ENCODE results near the gene DOCK4. TPM values are rescaled to one million over a fixed set of nuclear protein-coding genes. Genes with fewer than 3 reads are reported as not detected.

Gene DOCK4
- total RNA-seq, 1 donor from 2014 or later = 43.5 TPM

DNA sequence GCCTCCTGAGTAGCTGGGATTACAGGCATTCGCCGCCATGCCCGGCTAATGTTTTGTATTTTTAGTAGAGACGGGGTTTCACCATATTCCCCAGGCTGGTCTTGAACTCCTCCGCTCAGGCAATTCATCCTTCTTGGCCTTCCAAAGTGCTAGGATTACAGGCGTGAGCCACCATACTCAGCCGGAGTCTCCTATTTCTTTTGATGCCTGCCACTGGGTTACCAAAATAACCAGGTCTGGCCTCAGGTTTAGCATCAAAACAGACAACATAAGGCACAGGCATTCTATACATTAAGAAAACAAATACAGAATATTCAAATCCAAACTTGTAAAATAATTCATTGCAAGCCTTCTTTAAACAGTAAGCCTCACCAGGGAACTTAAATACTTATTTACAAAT lies 354.1 kb downstream of the DOCK4 start:
- Histone ChIP-seq H3K27ac (no peak overlapping the region), H3K36me3 (no peaks in the 10 kb centered on the region), H3K4me1 (no peaks in the 10 kb centered on the region), H3K9me3 (no peaks in the 10 kb centered on the region), H3K4me3 (no peak overlapping the region), H3K27me3 (no peaks in the 10 kb centered on the region)
- DNase-seq (ENCODE audit: low spot score in 2 of 2) = no peak
- TF ChIP-seq, protein P1, sequence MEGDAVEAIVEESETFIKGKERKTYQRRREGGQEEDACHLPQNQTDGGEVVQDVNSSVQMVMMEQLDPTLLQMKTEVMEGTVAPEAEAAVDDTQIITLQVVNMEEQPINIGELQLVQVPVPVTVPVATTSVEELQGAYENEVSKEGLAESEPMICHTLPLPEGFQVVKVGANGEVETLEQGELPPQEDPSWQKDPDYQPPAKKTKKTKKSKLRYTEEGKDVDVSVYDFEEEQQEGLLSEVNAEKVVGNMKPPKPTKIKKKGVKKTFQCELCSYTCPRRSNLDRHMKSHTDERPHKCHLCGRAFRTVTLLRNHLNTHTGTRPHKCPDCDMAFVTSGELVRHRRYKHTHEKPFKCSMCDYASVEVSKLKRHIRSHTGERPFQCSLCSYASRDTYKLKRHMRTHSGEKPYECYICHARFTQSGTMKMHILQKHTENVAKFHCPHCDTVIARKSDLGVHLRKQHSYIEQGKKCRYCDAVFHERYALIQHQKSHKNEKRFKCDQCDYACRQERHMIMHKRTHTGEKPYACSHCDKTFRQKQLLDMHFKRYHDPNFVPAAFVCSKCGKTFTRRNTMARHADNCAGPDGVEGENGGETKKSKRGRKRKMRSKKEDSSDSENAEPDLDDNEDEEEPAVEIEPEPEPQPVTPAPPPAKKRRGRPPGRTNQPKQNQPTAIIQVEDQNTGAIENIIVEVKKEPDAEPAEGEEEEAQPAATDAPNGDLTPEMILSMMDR (IDR thresholded peaks at IDR 0.05) = no peak
- intact Hi-C loops (cut with DNase I) = no loop called here

DNA sequence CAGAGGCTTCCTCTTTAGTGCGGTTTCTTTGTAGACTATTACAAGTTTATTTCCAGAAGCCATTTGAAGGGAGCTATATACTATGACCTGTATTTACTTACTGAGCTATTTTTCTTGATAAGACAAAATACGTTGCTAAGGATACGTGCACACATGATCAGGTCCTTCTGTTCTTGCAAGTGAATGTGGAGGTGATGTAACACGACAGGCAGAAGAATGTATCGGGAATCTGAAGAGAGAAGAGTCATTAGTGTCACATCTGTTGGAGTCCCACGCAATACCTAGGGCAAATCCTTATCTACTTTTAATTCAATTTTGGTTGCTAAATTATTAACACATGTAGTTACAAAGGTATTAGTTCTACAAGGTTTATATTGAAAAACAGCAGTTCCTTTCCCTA lies 359.3 kb downstream of the DOCK4 start:
- TF ChIP-seq, protein P1 (IDR thresholded peaks at IDR 0.05) = no peak
- H3K9me3 ChIP-seq = no peaks in the 10 kb centered on the region
- no peak for DNase-seq (ENCODE audit: low spot score in 2 of 2)
- H3K4me3 ChIP-seq = no peak overlapping the region
- H3K36me3 ChIP-seq = peaks cover 6 to 9% of the 10 kb centered on the region in 2 donors
- intact Hi-C loops (cut with DNase I) = no loop called here
- no peak overlapping the region for H3K27ac ChIP-seq
- H3K27me3 ChIP-seq = no peaks in the 10 kb centered on the region
- no peaks in the 10 kb centered on the region for H3K4me1 ChIP-seq

DNA sequence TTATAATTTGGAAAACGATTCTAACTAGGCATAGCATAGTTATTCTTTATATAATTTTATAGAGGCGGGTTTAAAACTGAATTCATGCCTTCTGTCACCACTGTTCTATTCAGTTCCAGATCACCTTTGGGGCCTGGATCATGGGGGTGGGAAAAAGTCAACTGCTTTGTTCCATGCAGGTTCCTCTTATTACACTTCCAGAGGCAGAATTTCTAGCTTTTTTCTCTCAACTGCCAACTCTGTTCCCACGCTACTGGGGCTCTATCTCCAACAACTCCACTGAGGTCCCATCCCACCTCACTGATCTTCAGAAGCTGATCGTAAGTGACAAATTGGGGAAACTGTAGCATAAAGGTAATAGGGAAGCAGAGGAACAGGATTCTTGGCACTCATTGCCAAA lies 360.3 kb downstream of the DOCK4 start:
- TF ChIP-seq, protein P1 (IDR thresholded peaks at IDR 0.05) = no peak
- Histone ChIP-seq H3K4me3 (no peak overlapping the region), H3K27ac (no peak overlapping the region), H3K36me3 (peaks cover 6 to 9% of the 10 kb centered on the region in 2 donors), H3K27me3 (no peaks in the 10 kb centered on the region), H3K9me3 (no peaks in the 10 kb centered on the region), H3K4me1 (no peaks in the 10 kb centered on the region)
- intact Hi-C loops (cut with DNase I) = no loop called here
- no peak for DNase-seq (ENCODE audit: low spot score in 2 of 2)

DNA sequence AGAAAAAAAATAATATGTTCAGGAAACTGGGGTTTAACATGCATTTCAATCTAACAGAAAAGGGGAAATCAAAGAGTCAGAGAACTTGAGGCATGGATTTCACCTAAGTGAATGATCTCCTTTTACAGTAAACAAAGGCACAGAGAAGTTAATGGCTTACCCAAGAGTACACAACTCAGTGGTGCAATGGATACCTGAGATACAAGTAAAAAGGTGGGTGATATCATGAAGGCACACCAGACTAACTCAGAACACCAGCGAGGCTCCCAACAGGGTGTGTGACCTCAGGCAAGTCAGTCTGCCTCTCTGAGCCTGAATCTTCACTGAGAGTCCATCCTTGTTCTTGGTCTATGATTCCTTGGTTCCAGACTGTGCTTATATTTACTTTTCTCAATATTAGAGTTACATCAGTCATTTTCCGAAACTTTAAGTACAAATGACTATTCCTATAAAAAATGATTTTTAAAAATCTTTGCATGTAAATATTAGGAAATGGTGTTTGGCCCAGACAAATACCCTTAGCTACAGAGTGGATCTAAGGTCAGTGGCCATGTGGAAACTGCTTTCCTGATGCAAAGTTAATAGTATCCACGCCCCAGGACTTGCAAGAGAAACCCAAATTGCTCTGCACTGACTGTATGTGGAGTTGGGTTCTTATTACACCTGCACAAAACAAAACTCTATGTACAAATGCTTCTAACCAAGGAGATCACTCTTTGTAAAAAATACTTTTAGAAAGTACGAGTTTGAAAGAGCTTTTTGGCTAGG lies 361.1 kb downstream of the DOCK4 start:
- H3K9me3 ChIP-seq = no peaks in the 10 kb centered on the region
- H3K27ac ChIP-seq = no peak overlapping the region
- peaks cover 6 to 9% of the 10 kb centered on the region in 2 donors for H3K36me3 ChIP-seq
- no peaks in the 10 kb centered on the region for H3K4me1 ChIP-seq
- DNase-seq (ENCODE audit: low spot score in 2 of 2) = no peak
- H3K27me3 ChIP-seq = no peaks in the 10 kb centered on the region
- TF ChIP-seq, protein P1 (IDR thresholded peaks at IDR 0.05) = no peak
- intact Hi-C loops (cut with DNase I) = no loop called here
- no peak overlapping the region for H3K4me3 ChIP-seq

DNA sequence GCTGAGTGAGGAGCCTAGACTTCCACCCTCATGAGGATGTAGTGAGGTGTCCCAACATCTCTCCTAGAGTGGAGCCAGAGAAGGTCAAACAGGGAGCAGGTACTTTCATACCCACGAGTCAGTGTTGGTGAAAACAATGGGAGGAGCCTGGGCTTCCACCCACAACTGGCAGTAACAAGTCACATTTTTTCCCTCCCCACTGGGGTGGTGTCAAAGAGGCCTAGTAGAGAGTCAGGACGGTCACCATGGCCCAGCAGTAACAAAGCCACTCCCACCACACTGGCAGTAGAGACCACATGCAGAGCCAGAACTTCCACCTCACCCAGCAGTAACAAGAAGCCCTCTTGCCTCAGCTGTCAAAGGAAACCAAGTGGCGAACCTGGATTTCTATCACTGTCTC lies 363.7 kb downstream of the DOCK4 start:
- Histone ChIP-seq H3K36me3 (peaks cover 6 to 9% of the 10 kb centered on the region in 2 donors), H3K9me3 (no peaks in the 10 kb centered on the region), H3K4me1 (no peaks in the 10 kb centered on the region), H3K4me3 (no peak overlapping the region), H3K27ac (no peak overlapping the region), H3K27me3 (no peaks in the 10 kb centered on the region)
- no peak for DNase-seq (ENCODE audit: low spot score in 2 of 2)
- TF ChIP-seq, protein P1 (IDR thresholded peaks at IDR 0.05) = no peak
- intact Hi-C loops (cut with DNase I) = no loop called here
